HG03139 (cell line): Measurements from ENCODE around the gene DMRTB1.
"Not testable (repeated sequence)": the region's sequence is repeated elsewhere in the genome, so short reads cannot be mapped to it uniquely, and the experiment has no call there.

Experiments
- ATAC-seq: cut with Tn5 transposase; IDR thresholded peaks from one replicate; pipeline ENCODE4 v1.9.1; 2021; ENCODE audit not compliant: unreplicated experiment

The DMRTB1 gene

DNA sequence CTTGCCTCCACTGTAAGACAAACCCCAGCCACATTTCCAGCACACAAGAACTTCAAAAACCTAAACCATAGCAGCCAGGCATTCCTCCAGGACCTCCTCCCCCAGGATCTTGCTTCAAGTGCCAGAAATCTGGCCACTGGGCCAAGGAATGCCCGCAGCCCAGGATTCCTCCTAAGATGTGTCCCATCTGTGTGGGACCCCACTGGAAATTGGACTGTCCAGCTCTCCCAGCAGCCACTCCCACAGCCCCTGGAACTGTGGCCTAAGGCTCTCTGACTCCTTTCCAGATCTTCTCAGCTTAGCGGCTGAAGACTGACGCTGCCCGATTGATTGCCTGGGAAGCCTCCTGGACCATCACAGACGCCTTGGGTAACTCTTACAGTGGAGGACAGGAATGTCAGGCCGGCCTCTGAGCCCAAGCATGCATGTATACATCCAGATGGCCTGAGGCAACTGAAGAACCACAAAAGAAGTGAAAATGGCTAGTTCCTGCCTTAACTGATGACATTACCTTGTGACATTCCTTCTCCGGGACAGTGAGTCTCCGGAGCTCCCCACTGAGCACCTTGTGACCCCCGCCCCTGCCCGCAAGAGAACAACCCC, 24.7 kb upstream of the DMRTB1 start:
- ATAC-seq: not testable (repeated sequence)

GRCh38 chr1:53435151-53435550, 24.0 kb upstream of the DMRTB1 start:
- ATAC-seq: no peak

- ATAC-seq: no peak
These were observed 20.5 kb upstream of the DMRTB1 start for GRCh38 chr1:53438427-53439336.

DNA sequence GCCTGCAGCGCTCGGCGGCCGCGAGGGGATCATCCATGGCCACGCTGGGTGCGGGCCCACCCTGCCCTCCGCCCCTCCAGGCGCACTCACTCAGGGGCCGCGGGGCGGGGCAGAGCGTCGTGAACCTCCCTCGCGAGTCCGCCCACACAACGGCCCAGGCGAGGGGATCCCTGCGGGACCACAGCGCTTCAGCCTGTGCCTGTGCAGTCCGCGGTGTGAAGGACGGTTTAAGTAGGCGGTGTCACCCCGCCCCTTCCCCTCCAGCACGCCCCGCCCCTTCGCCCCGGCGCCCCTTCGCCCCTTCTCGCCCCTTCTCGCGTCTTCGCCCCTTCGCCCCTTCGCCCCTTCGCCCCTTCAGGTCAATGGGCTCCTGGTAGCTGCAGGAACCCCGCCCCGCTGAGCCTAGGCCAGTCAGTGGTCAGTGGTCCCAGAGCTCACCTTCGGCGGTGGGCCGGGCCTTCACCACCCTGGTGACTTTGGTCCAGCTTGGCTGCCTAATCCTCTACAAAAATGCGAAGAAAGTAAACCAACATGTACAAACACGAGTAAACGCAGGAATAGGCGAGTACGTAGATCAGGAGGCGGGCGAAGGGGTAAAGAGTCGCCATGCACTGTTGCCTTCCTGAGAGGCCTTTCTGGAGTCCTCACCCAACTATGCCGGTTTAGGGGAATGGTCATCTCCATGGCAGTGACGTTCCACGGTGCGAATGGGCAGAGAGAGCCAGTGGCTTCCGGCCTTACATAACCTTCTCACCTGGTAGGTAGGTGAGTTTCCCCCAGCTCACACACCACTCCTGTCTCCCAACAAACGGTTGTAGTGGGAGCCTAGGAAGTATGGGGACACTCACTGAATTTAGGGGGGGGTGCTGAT, 19.6 kb upstream of the DMRTB1 start:
- ATAC-seq: no peak

DNA sequence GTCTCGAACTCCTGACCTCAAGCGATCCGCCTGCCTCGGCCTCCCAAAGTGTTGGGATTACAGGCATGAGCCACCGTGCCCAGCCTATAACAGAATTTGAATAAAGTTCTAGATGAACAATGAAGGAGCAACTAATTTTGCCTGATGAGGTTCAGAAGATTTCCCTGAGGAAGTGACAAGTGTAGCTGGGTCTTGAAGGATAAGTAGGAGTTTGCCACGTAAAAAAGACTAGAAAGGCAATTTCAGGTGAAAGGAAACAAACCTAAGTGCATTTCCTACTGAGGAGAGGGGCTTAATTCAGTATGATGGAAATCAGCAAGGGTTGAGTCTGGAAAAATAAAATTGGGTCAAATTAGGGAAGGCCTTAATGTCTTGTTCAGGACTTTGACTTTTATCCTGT, 18.6 kb upstream of the DMRTB1 start:
- no peak for ATAC-seq

- ATAC-seq: no peak
These were observed 16.9 kb upstream of the DMRTB1 start for GRCh38 chr1:53442299-53442698.

- no peak for ATAC-seq
These were observed 13.1 kb upstream of the DMRTB1 start for GRCh38 chr1:53446051-53446450.

DNA sequence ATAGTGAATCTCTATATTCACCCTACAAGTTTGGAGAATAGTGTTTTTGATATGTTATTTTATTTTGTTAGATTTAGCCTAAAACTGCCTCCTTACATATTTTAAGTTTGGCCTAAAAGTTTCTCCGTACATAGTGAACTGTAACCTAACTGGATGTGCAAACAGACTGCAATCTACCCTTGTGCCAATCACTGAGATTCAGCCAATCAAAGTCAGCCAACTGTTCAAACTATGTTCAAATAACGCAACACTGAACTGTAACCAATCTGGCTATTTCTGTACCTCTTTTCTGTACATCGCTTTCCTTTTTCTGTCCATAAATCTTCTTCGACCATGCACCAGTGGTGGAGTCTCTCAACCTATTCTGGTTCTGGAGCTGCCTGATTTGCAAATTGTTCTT, 11.8 kb upstream of the DMRTB1 start:
- ATAC-seq: no peak

GRCh38 chr1:53448241-53448841, 10.9 kb upstream of the DMRTB1 start:
- ATAC-seq: no peak

- no peak for ATAC-seq
These were observed 10.2 kb upstream of the DMRTB1 start for GRCh38 chr1:53449021-53449420.

DNA sequence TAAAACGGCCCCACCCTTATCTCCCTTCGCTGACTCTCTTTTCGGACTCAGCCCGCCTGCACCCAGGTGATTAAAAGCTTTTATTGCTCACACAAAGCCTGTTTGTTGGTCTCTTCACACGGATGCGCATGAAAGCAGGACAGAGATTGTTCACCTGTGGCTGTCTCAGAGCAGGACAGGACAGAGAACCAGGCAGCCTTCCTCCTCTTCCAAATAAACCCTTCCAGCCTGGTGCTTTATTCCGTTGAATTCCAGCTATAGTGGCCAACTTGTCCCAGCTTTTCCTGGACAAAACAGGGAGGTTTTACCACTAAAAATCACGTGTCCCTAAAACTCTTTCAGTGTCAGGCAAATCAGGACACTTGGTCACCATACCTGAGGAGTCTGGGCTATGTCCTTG, 9.5 kb upstream of the DMRTB1 start:
- ATAC-seq: no peak

DNA sequence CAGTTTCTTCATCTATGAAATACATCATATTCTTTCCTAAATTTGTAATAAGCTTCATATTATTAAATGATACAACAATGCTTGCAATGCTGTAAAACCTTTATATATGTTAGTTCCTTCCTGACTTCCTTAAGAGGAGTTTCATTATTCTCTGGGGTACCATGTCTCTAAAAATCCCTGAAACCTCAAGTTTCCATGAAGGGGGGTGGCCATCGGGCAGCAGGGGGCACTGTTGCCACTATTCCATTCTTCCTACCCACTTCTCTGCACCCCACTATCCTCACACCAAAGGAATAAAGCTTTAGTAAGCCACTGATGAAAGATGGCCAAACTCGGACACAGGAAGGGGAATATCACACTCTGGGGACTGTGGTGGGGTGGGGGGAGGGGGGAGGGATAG, 9.0 kb upstream of the DMRTB1 start:
- ATAC-seq: no peak

- ATAC-seq: no peak
These were observed 5.2 kb upstream of the DMRTB1 start for GRCh38 chr1:53454019-53454418.

DNA sequence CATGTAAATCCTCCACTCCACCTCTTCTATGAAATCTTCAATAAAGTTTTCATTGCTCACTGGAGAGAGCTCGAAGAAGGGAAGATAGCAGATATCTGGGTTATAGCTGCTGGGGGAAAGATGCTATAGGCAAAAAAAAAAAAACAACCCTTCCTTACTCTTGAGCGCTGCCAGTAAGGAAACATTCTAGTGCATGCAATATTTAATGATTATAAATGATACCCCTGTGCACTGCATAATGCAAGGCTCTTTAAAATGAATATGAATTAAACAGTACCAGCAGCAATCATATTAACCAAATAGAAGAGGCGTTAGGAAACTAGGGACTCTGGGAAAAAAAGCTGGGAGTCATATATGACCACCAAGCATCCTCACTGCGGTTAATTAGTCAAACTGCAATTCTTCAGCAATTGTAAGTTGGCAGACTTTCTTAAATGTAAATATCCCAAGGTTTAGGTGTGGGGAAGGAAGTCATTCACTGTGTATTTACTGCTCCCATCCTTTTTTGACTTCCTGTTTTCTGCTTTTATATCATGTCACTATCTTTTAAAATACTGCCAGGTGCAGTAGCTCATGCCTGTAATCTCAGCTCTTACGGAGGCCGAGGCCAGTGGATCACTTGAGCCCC, 3.7 kb upstream of the DMRTB1 start:
- no peak for ATAC-seq

DNA sequence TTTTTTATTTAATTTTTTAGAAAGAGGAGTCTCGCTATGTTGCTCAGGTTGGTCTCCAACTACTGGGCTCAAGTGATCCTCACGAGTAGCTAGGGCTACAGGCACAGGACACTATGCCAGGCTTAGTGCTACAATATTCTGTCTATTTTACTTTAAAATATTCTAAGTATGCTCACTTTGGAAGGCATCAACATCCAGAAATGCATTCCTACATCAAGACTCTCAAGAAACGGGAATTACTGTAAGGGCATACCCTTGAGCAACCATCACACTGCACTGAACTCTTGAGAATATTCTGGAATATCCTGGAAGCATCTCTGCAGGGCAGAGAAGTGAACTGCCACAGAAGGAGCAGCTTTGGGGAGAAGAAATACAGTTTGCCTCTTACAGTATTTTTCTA, 565 bp upstream of the DMRTB1 start:
- no peak for ATAC-seq

DNA sequence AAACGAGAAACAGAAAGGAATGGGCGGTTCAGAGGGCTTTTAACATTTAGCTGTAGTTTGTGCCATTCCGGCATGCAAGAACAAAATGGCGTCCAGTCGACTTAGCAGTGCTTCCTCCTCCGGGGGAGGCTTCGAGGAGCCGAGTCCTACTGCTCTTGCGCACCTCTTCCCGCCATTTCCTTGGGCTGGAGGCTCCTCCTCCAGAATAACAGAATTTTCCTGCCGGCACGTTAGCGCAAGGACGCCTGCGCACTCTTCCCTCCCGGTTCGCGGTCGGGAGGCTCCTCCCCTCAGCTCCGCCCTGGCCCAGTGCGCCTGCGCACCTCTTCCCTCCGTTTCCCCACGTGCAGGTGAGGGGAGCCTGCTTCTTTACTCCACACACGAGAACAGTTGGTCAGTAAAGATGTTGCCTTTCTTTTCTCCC, 1.0 kb downstream of the DMRTB1 start:
- no peak for ATAC-seq

GRCh38 chr1:53460666-53461322, 1.6 kb downstream of the DMRTB1 start:
- no peak for ATAC-seq

- no peak for ATAC-seq
These were observed 2.3 kb downstream of the DMRTB1 start for GRCh38 chr1:53461323-53462044.

DNA sequence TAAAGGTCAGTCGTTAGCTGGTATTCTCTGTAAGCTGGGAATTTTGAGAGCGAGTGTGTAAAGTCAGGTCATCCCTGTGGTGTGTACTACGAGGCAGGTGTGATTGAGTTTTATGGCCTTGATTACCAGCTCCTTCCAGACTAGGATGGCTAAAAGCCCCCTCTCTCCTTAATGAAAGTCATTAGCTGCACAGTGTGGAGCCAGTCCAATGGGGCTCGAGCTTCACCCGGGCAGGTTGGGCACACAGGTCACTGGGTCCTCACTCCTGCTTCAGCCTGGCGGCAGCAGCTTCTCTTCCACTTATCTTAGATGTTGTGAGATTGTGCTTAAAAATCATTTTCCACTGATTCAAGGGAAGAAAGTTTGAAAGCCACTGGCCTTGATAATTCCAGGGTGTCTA, 3.0 kb downstream of the DMRTB1 start:
- ATAC-seq: no peak
